Measurements from ENCODE around the gene TMEM120B.

TMEM120B gene

DNA sequence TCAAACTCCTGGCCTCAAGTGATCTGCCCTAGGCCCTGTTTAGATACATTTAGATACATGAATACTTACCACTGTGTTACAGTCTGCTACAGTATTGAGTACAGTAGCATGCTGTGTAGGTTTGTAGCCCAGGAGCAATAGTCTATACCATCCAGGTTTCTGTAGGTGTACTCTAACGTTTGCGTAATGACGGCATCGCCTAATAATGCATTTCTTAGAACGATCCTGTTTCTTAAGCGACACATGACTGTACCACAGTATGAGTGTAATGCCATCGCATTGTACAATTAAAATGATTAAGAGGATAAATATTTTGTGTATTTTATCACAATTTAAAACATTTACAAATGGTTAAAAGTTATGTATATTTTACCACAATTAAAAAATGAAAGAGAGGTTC is 18.9 kb downstream of the TMEM120B start:
- Histone ChIP-seq H3K4me2 (ENCODE audit: low read length) (no peak overlapping the region), H3K4me3 (ENCODE audit: low read length) (no peak overlapping the region), H3K9me3 (ENCODE audit: insufficient read depth, low read length) (no peaks in the 10 kb centered on the region), H2AFZ (ENCODE audit: low read depth, low read length) (no peak overlapping the region), H3K36me3 (replicated peaks; ENCODE audit: low read depth, low read length) (peaks cover 3% of the 10 kb centered on the region), H3K9ac (ENCODE audit: low read length) (no peak overlapping the region), H3K27ac (ENCODE audit: low read length) (no peak overlapping the region), H3K79me2 (ENCODE audit: low read length) (no peaks in the 10 kb centered on the region; the same call in 1 of the 2 replicates), H3K4me1 (ENCODE audit: low read length) (no peaks in the 10 kb centered on the region), H4K20me1 (ENCODE audit: insufficient read depth, low read length) (no peaks in the 10 kb centered on the region), H3K27me3 (ENCODE audit: low read depth, low read length) (no peaks in the 10 kb centered on the region)
- no peak for TF ChIP-seq EZH2phosphoT487 (IDR thresholded peaks at IDR 0.05; ENCODE audit: low read depth)
- TF ChIP-seq, protein P1, sequence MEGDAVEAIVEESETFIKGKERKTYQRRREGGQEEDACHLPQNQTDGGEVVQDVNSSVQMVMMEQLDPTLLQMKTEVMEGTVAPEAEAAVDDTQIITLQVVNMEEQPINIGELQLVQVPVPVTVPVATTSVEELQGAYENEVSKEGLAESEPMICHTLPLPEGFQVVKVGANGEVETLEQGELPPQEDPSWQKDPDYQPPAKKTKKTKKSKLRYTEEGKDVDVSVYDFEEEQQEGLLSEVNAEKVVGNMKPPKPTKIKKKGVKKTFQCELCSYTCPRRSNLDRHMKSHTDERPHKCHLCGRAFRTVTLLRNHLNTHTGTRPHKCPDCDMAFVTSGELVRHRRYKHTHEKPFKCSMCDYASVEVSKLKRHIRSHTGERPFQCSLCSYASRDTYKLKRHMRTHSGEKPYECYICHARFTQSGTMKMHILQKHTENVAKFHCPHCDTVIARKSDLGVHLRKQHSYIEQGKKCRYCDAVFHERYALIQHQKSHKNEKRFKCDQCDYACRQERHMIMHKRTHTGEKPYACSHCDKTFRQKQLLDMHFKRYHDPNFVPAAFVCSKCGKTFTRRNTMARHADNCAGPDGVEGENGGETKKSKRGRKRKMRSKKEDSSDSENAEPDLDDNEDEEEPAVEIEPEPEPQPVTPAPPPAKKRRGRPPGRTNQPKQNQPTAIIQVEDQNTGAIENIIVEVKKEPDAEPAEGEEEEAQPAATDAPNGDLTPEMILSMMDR (IDR thresholded peaks at IDR 0.05; ENCODE audit: low read depth, low read length): no peak

DNA sequence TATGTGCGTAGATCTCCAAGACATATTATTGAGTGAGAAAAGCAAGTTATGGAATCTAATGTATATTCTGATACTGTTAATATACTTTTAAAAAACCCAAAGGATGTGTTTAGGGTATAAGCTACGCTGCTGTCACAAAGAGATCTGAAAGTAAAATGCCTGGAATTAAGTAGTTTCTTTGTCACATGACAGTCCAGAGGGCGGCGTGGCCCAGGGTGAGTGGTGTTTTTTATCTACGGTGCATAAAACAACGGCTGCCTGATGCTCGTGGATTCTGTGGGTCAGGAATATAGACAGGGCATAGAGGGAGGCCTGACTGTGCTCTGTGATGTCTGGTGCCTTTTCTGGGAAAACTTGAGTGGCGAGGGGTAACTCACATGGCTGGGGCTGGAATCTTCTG is 21.3 kb downstream of the TMEM120B start:
- H3K4me1 ChIP-seq (ENCODE audit: low read length): no peaks in the 10 kb centered on the region
- peaks cover 3% of the 10 kb centered on the region for H3K36me3 ChIP-seq (replicated peaks; ENCODE audit: low read depth, low read length)
- H3K9ac ChIP-seq (ENCODE audit: low read length): no peak overlapping the region
- H2AFZ ChIP-seq (ENCODE audit: low read depth, low read length): no peak overlapping the region
- H3K27me3 ChIP-seq (ENCODE audit: low read depth, low read length): no peaks in the 10 kb centered on the region
- no peak overlapping the region for H3K27ac ChIP-seq (ENCODE audit: low read length)
- H4K20me1 ChIP-seq (ENCODE audit: insufficient read depth, low read length): no peaks in the 10 kb centered on the region
- no peaks in the 10 kb centered on the region; the same call in 1 of the 2 replicates for H3K79me2 ChIP-seq (ENCODE audit: low read length)
- H3K4me3 ChIP-seq (ENCODE audit: low read length): no peak overlapping the region
- no peaks in the 10 kb centered on the region for H3K9me3 ChIP-seq (ENCODE audit: insufficient read depth, low read length)
- H3K4me2 ChIP-seq (ENCODE audit: low read length): no peak overlapping the region
- no peak for TF ChIP-seq EZH2phosphoT487 (IDR thresholded peaks at IDR 0.05; ENCODE audit: low read depth)
- TF ChIP-seq, protein P1 (IDR thresholded peaks at IDR 0.05; ENCODE audit: low read depth, low read length): no peak

DNA sequence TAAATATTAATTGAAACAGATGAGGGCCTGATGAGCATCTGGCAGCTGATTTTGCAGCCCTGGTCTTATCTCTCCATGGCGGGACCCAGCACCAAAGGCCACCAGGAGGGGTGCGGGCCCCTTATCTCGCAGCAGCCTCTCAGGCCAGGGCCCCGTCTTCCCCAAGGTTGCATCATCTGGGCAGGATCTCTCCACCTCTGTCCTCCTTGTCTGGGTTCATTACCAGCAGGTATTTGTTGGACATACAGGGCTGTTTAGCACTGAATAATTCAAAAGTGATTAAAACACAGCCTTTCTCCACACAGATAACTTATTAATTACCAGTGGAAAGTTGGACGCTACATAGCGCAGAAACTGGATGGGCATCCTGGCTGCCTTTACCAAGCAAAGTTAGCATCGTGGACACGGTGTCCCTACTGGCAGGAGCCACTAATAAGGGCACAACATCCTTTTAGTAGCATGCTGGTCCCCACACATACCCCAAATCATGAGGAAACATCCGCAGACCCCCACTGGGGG is 25.8 kb downstream of the TMEM120B start:
- H3K36me3 ChIP-seq (replicated peaks; ENCODE audit: low read depth, low read length): no peaks in the 10 kb centered on the region
- H3K4me1 ChIP-seq (ENCODE audit: low read length): no peaks in the 10 kb centered on the region
- H3K79me2 ChIP-seq (ENCODE audit: low read length): no peaks in the 10 kb centered on the region
- no peak overlapping the region for H3K9ac ChIP-seq (ENCODE audit: low read length)
- H3K4me2 ChIP-seq (ENCODE audit: low read length): no peak overlapping the region
- no peaks in the 10 kb centered on the region for H4K20me1 ChIP-seq (ENCODE audit: insufficient read depth, low read length)
- no peak overlapping the region for H3K27ac ChIP-seq (ENCODE audit: low read length)
- no peaks in the 10 kb centered on the region for H3K27me3 ChIP-seq (ENCODE audit: low read depth, low read length)
- H3K4me3 ChIP-seq (ENCODE audit: low read length): no peak overlapping the region
- no peak for TF ChIP-seq EZH2phosphoT487 (IDR thresholded peaks at IDR 0.05; ENCODE audit: low read depth)
- TF ChIP-seq, protein P1 (IDR thresholded peaks at IDR 0.05; ENCODE audit: low read depth, low read length): no peak
- no peaks in the 10 kb centered on the region for H3K9me3 ChIP-seq (ENCODE audit: insufficient read depth, low read length)
- H2AFZ ChIP-seq (ENCODE audit: low read depth, low read length): no peak overlapping the region

DNA sequence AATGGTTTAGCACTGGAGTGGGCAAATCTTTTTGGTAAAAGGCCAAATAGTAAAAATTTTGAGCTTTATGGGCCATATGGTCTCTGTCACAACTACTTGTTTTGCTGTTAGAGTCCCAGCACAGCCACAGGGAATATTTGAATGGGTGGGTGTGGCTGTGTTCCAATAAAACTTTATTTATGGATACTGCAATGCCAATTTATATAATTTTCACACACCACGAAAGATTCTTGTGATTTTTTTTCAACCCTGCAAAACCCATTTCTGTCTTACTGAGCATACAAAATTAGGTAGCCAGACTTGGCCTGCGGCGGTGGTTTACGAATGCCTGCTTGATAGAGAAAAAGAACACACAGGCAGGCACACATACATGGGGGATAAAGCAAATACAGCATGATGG is 28.3 kb downstream of the TMEM120B start:
- Histone ChIP-seq H3K4me3 (ENCODE audit: low read length) (no peak overlapping the region), H3K36me3 (replicated peaks; ENCODE audit: low read depth, low read length) (peaks cover 5% of the 10 kb centered on the region)
- no peak for TF ChIP-seq EZH2phosphoT487 (IDR thresholded peaks at IDR 0.05; ENCODE audit: low read depth)
- TF ChIP-seq, protein P1 (IDR thresholded peaks at IDR 0.05; ENCODE audit: low read depth, low read length): no peak

More for the DNA sequence above, 28.3 kb downstream of the TMEM120B start:
- Histone ChIP-seq H3K9ac (ENCODE audit: low read length) (no peak overlapping the region), H3K4me2 (ENCODE audit: low read length) (no peak overlapping the region), H3K9me3 (ENCODE audit: insufficient read depth, low read length) (no peaks in the 10 kb centered on the region), H3K27me3 (ENCODE audit: low read depth, low read length) (no peaks in the 10 kb centered on the region), H3K27ac (ENCODE audit: low read length) (no peak overlapping the region), H2AFZ (ENCODE audit: low read depth, low read length) (no peak overlapping the region), H4K20me1 (ENCODE audit: insufficient read depth, low read length) (no peaks in the 10 kb centered on the region), H3K4me1 (ENCODE audit: low read length) (no peaks in the 10 kb centered on the region), H3K79me2 (ENCODE audit: low read length) (no peaks in the 10 kb centered on the region)

Measured in OCI-LY3 (cell line).